GM12875 (cell line): ENCODE data around the gene EIF6.

ENCODE experiments used
- H3K4me3 ChIP-seq: one replicate; pipeline ENCODE4 v1.5.1; 2011; ENCODE audit warnings: low read depth, low read length, control low read depth
- TF ChIP-seq, protein P1 (sequence below): IDR thresholded peaks from 2 replicates; pipeline ENCODE4 v1.5.1; 2011; ENCODE audit warnings: low read depth, mild to moderate bottlenecking, control low read depth, inconsistent platforms, low read length, moderate library complexity, borderline replicate concordance; ENCODE audit not compliant: insufficient read depth

The EIF6 gene

GRCh38 chr20:35248641-35249475, 35.7 kb downstream of the EIF6 start:
- TF ChIP-seq, protein P1, sequence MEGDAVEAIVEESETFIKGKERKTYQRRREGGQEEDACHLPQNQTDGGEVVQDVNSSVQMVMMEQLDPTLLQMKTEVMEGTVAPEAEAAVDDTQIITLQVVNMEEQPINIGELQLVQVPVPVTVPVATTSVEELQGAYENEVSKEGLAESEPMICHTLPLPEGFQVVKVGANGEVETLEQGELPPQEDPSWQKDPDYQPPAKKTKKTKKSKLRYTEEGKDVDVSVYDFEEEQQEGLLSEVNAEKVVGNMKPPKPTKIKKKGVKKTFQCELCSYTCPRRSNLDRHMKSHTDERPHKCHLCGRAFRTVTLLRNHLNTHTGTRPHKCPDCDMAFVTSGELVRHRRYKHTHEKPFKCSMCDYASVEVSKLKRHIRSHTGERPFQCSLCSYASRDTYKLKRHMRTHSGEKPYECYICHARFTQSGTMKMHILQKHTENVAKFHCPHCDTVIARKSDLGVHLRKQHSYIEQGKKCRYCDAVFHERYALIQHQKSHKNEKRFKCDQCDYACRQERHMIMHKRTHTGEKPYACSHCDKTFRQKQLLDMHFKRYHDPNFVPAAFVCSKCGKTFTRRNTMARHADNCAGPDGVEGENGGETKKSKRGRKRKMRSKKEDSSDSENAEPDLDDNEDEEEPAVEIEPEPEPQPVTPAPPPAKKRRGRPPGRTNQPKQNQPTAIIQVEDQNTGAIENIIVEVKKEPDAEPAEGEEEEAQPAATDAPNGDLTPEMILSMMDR: no peak
- no peak overlapping the region for H3K4me3 ChIP-seq

DNA sequence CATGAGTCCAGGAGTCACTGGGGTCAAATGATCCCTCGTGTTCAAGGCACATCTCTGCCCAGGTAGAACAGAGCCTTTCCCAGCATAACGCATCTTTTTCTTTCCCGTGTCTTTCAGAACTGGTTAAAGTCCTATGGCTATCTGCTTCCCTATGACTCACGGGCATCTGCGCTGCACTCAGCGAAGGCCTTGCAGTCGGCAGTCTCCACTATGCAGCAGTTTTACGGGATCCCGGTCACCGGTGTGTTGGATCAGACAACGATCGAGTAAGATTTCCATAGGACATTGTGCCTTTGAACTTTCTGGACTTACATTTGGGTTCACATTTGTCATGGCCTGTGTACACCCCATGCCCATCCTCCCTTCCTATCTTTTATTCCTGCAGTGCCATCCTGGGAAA, 37.8 kb downstream of the EIF6 start:
- TF ChIP-seq, protein P1: no peak
- H3K4me3 ChIP-seq: no peak overlapping the region

- H3K4me3 ChIP-seq: no peak overlapping the region
- TF ChIP-seq, protein P1: no peak
These were observed 40.6 kb downstream of the EIF6 start for GRCh38 chr20:35243986-35244385.

DNA sequence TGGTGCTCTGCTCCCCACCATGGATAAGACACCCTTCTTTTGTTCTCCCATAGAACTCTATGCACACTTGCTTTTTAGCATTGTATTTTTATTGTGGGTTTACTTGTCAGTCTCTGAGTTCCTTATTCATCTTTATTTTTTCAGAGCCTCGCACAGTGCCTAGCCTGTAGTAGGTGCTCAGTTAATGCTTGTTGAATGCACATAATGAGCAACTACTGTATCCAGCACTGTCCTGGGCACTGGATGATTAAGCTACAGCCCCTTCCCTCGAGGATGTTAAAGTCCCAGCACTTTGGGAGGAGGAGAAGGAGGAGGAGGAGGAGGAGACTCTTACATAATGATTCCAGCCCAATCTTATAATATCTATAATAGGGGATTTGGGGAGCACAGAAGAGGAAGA, 41.3 kb downstream of the EIF6 start:
- TF ChIP-seq, protein P1: no peak
- H3K4me3 ChIP-seq: no peak overlapping the region

GRCh38 chr20:35240811-35241293, 43.7 kb downstream of the EIF6 start:
- TF ChIP-seq, protein P1: no peak
- H3K4me3 ChIP-seq: no peak overlapping the region

DNA sequence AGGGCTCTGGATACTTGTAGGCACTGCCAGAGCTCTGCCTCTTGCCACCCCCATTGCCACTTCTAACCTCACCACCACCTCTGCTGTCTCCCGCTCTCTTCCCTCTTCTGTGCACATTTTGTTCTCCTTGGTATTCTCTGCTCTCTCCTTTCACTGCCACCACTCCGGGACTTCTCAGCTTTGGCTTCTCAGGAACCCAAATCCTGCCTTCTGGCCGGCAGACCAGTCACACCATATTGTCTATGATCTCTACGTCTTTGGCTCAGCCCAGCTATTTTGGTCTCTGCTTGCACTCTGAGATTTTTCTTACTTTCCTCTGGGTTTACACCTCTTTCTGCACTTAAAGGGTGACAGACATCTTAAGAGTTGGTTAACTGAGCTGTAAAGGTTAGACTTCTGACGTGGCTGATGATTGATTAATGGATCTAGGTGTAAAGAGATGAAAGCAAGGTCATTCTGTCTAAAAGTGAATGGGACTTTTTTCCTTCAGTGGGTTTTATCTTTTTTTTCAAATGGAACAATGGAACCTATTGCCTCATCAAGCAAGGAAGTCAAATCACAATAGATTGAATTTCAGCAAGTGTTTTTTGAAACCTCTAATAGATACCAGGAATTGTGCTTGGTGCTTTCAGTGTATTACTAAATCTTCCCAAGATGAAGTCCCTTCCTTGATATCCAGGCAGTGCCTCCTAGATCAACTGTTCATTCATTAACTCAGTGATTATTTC, 44.3 kb downstream of the EIF6 start:
- H3K4me3 ChIP-seq: no peak overlapping the region
- TF ChIP-seq, protein P1: no peak
